ENCODE results near the gene FCHO2. TPM values are rescaled to one million over a fixed set of nuclear protein-coding genes. Genes with fewer than 3 reads are reported as not detected.
A peak's percentile ranks its signal among the peaks of the same experiment; 100 is the strongest.

The FCHO2 gene
- total RNA-seq, 1 donor from 2014 or later = 30.2 TPM

- Mint-ChIP-seq H3K36me3 (ENCODE audit: insufficient read depth) (no peaks in the 10 kb centered on the region), H3K9me3 (ENCODE audit: low read depth) (peaks cover 9% of the 10 kb centered on the region), H3K4me1 (ENCODE audit: low read depth) (peaks cover 29% of the 10 kb centered on the region), H3K27ac (peak overlapping the region; percentile 8), H3K27me3 (peaks cover 10% of the 10 kb centered on the region), H3K4me3 (ENCODE audit: low read depth) (no peak overlapping the region)
- no peak for TF ChIP-seq CTCF (IDR thresholded peaks at IDR 0.05; ENCODE audit: unreplicated experiment)
- no peak for DNase-seq (ENCODE audit: low spot score, unreplicated experiment)
Measured at GRCh38 chr5:73112359-73112758, 156.5 kb downstream of the FCHO2 start.

DNA sequence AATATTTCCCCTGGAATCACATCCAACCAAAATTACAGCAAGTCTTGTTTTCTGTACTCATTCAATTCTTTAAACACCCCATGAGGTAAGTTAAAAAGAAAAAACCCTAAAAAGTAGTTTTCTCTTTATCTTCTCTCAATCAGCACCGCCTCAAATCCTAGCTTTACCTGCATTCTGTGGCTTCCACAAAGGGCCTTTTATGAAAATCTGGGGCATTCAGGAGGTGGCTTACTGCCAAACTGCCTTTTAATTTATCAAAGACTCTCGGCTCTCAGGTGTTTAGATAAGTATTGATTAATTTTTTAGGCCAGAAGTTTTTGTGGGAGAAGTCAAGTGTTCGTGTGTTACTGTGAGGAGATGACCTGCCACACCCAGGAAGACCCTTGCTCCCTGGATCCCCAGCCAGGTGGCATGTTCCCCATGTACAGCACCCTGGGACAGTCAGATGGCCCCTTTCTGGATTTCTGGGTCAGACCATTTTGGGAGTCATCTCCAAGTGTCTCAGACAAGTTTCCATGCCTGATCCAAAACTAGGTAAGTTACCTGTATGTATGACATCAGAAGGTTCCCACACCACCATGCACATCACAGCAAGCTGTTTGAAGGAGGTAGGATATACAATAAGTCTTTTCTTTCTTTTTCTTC is 158.3 kb downstream of the FCHO2 start:
- H3K4me1 Mint-ChIP-seq (ENCODE audit: low read depth) = peaks cover 29% of the 10 kb centered on the region

DNA sequence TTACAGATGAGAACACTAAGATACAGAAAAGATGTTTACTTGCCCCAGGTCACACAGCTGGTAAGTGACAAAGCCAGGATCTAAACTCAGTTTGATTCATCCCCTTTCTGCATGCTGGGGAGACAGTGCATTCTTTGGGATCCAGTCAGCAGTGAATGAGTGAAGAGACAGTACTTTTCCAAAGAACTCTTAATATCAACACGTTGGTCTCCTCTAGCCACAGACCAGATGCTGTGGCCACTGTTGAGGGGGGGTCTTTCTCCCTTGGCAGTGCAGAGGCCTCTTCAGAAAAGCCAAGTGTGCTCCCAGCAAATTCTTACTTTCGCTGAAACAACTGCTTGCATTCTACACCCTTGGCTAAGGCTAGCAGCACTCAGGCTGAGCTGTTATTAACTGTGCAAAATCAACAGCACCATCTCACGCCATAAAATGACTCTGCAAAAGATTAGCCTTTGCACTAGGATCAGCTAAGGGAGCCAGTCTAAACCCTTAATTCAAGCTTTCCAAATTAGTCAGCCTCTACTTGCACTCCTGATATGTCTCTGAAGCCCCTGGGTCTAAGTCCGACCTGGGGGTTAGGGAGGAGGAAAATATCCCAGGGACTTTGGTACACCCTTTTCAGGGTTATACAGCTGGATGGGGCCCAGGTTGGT is 159.7 kb downstream of the FCHO2 start:
- H3K36me3 Mint-ChIP-seq (ENCODE audit: insufficient read depth) = no peaks in the 10 kb centered on the region
- no peak for DNase-seq (ENCODE audit: low spot score, unreplicated experiment)
- no peak for TF ChIP-seq CTCF (IDR thresholded peaks at IDR 0.05; ENCODE audit: unreplicated experiment)
- peaks cover 5% of the 10 kb centered on the region for H3K9me3 Mint-ChIP-seq (ENCODE audit: low read depth)
- H3K27ac Mint-ChIP-seq = peak overlapping the region; percentile 14
- no peak overlapping the region for H3K4me3 Mint-ChIP-seq (ENCODE audit: low read depth)
- peaks cover 33% of the 10 kb centered on the region for H3K4me1 Mint-ChIP-seq (ENCODE audit: low read depth)
- peaks cover 28% of the 10 kb centered on the region for H3K27me3 Mint-ChIP-seq

More for the DNA sequence above, 158.3 kb downstream of the FCHO2 start:
- DNase-seq (ENCODE audit: low spot score, unreplicated experiment) = no peak
- Mint-ChIP-seq H3K27me3 (peaks cover 21% of the 10 kb centered on the region), H3K4me3 (ENCODE audit: low read depth) (no peak overlapping the region), H3K9me3 (ENCODE audit: low read depth) (peaks cover 5% of the 10 kb centered on the region), H3K27ac (peak overlapping the region; percentile 15), H3K36me3 (ENCODE audit: insufficient read depth) (no peaks in the 10 kb centered on the region)
- no peak for TF ChIP-seq CTCF (IDR thresholded peaks at IDR 0.05; ENCODE audit: unreplicated experiment)

DNA sequence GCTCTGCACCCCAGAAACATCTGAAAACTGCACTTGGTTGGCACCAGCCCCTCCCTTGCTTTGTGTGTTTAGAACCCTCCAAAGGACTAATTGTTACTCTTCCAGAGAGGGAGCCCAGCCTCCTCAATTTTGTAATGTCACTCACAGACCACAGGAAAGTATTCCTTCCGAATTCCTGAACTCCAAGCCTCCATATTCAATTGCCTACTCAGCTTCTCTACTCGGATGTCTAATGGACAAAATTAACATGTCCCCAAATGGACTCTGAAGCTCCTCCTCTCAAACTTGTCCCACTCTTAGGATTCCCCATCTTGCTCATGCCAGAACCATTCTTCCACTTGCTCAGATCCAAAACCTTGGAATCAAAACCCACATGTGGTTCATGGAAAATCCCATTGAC is 160.7 kb downstream of the FCHO2 start:
- peaks cover 5% of the 10 kb centered on the region for H3K9me3 Mint-ChIP-seq (ENCODE audit: low read depth)
- TF ChIP-seq CTCF (IDR thresholded peaks at IDR 0.05; ENCODE audit: unreplicated experiment) = no peak
- peaks cover 37% of the 10 kb centered on the region for H3K27me3 Mint-ChIP-seq
- H3K4me1 Mint-ChIP-seq (ENCODE audit: low read depth) = peaks cover 40% of the 10 kb centered on the region
- DNase-seq (ENCODE audit: low spot score, unreplicated experiment) = no peak
- H3K36me3 Mint-ChIP-seq (ENCODE audit: insufficient read depth) = no peaks in the 10 kb centered on the region
- no peak overlapping the region for H3K27ac Mint-ChIP-seq
- no peak overlapping the region for H3K4me3 Mint-ChIP-seq (ENCODE audit: low read depth)

- TF ChIP-seq CTCF (IDR thresholded peaks at IDR 0.05; ENCODE audit: unreplicated experiment) = no peak
- Mint-ChIP-seq H3K27me3 (peaks cover 41% of the 10 kb centered on the region), H3K27ac (no peak overlapping the region), H3K9me3 (ENCODE audit: low read depth) (peaks cover 5% of the 10 kb centered on the region), H3K4me1 (ENCODE audit: low read depth) (peaks cover 42% of the 10 kb centered on the region), H3K4me3 (ENCODE audit: low read depth) (no peak overlapping the region), H3K36me3 (ENCODE audit: insufficient read depth) (no peaks in the 10 kb centered on the region)
- no peak for DNase-seq (ENCODE audit: low spot score, unreplicated experiment)
Measured at GRCh38 chr5:73117088-73117740, 161.4 kb downstream of the FCHO2 start.
